ENCODE results near the gene PTPRM. TPM values are rescaled to one million over a fixed set of nuclear protein-coding genes. Genes with fewer than 3 reads are reported as not detected.

The PTPRM gene
- polyA plus RNA-seq, 1 donor from 2014 or later = 126 TPM

- no peaks in the 10 kb centered on the region for H3K9me2 ChIP-seq (ENCODE audit: insufficient read depth, low read length)
- no peaks in the 10 kb centered on the region for H3K9me3 ChIP-seq (ENCODE audit: low read length)
- no peak overlapping the region for H3K4me2 ChIP-seq (ENCODE audit: low read length)
- no peak overlapping the region for H3K9ac ChIP-seq (ENCODE audit: low read length)
- no peak overlapping the region for H3K27ac ChIP-seq (ENCODE audit: low read length)
- no peaks in the 10 kb centered on the region for H3F3A ChIP-seq (ENCODE audit: insufficient read depth, low read length, poor library complexity, severe bottlenecking)
- H3K4me3 ChIP-seq (ENCODE audit: low read length) = no peak overlapping the region
- no peak overlapping the region for H2AFZ ChIP-seq (ENCODE audit: low read depth, low read length)
- H3K36me3 ChIP-seq (ENCODE audit: insufficient read depth, low read length) = no peaks in the 10 kb centered on the region
- H3K79me2 ChIP-seq (replicated peaks; ENCODE audit: insufficient read depth, low read length) = no peaks in the 10 kb centered on the region
- no peaks in the 10 kb centered on the region for H4K20me1 ChIP-seq (ENCODE audit: insufficient read depth)
- TF ChIP-seq POLR2AphosphoS5 (IDR thresholded peaks at IDR 0.05) = no peak
- no peak for TF ChIP-seq EP300 (conservative IDR thresholded peaks at IDR 0.05; ENCODE audit: poor library complexity, severe bottlenecking)
- TF ChIP-seq CTCF (IDR thresholded peaks at IDR 0.05; ENCODE audit: poor library complexity, severe bottlenecking) = no peak
- TF ChIP-seq TAF1 (IDR thresholded peaks at IDR 0.05; ENCODE audit: low read depth) = no peak
- no peak for TF ChIP-seq MXI1 (conservative IDR thresholded peaks at IDR 0.05; ENCODE audit: poor library complexity, severe bottlenecking)
- no peak for TF ChIP-seq REST (IDR thresholded peaks at IDR 0.05; ENCODE audit: borderline replicate concordance)
- TF ChIP-seq EZH2 (IDR thresholded peaks at IDR 0.05; ENCODE audit: borderline replicate concordance, insufficient read depth, low read length, poor library complexity, severe bottlenecking) = no peak
- no peaks in the 10 kb centered on the region for H3K27me3 ChIP-seq (ENCODE audit: insufficient read depth, low read depth, low read length)
Measured at GRCh38 chr18:8400825-8401224, 833.7 kb downstream of the PTPRM start.

- Histone ChIP-seq H3K9me2 (ENCODE audit: insufficient read depth, low read length) (no peaks in the 10 kb centered on the region), H3K4me3 (ENCODE audit: low read length) (no peak overlapping the region), H3K4me2 (ENCODE audit: low read length) (no peak overlapping the region), H4K20me1 (ENCODE audit: insufficient read depth) (no peaks in the 10 kb centered on the region), H3F3A (ENCODE audit: insufficient read depth, low read length, poor library complexity, severe bottlenecking) (no peaks in the 10 kb centered on the region), H3K36me3 (ENCODE audit: insufficient read depth, low read length) (no peaks in the 10 kb centered on the region), H3K9ac (ENCODE audit: low read length) (no peak overlapping the region), H3K27ac (ENCODE audit: low read length) (no peak overlapping the region), H3K9me3 (ENCODE audit: low read length) (no peaks in the 10 kb centered on the region), H3K79me2 (replicated peaks; ENCODE audit: insufficient read depth, low read length) (no peaks in the 10 kb centered on the region), H3K27me3 (ENCODE audit: insufficient read depth, low read depth, low read length) (no peaks in the 10 kb centered on the region), H2AFZ (ENCODE audit: low read depth, low read length) (no peak overlapping the region)
- no peak for TF ChIP-seq EZH2 (IDR thresholded peaks at IDR 0.05; ENCODE audit: borderline replicate concordance, insufficient read depth, low read length, poor library complexity, severe bottlenecking)
- TF ChIP-seq EP300 (conservative IDR thresholded peaks at IDR 0.05; ENCODE audit: poor library complexity, severe bottlenecking) = no peak
- TF ChIP-seq SMC3 (conservative IDR thresholded peaks at IDR 0.05; ENCODE audit: poor library complexity) = no peak
- no peak for TF ChIP-seq REST (IDR thresholded peaks at IDR 0.05; ENCODE audit: borderline replicate concordance)
- TF ChIP-seq CTCF (IDR thresholded peaks at IDR 0.05; ENCODE audit: poor library complexity, severe bottlenecking) = no peak
- no peak for TF ChIP-seq MXI1 (conservative IDR thresholded peaks at IDR 0.05; ENCODE audit: poor library complexity, severe bottlenecking)
- TF ChIP-seq POLR2AphosphoS5 (IDR thresholded peaks at IDR 0.05) = no peak
- TF ChIP-seq TAF1 (IDR thresholded peaks at IDR 0.05; ENCODE audit: low read depth) = no peak
- TF ChIP-seq RAD21 (conservative IDR thresholded peaks at IDR 0.05) = no peak
Measured at GRCh38 chr18:8401606-8402005, 834.5 kb downstream of the PTPRM start.
